Large intestine (tissue), 3 donors: ENCODE measurements around the gene FYB1. TPM values are rescaled to one million over a fixed set of nuclear protein-coding genes. Genes with fewer than 3 reads are reported as not detected.

ENCODE experiments used
- DNase-seq, 2 donors: peaks; one replicate each; pipeline versions ENCODE4 v3.0.0 to v3.0.0-alpha.2; 2013
- H3K27ac ChIP-seq: one replicate; pipeline ENCODE4 v1.5.1; 2013; ENCODE audit warnings: low read length
- H3K27me3 ChIP-seq: 2 replicates; pipeline ENCODE4 v1.6.1; 2013; ENCODE audit warnings: low read length; ENCODE audit not compliant: control insufficient read depth, insufficient read depth
- H3K36me3 ChIP-seq: 2 replicates; pipeline ENCODE4 v1.6.1; 2013; ENCODE audit warnings: low read length; ENCODE audit not compliant: control insufficient read depth, insufficient read depth
- H3K4me1 ChIP-seq: one replicate; pipeline ENCODE4 v1.6.1; 2013; ENCODE audit warnings: low read length; ENCODE audit not compliant: control insufficient read depth, insufficient read depth
- H3K4me3 ChIP-seq: one replicate; pipeline ENCODE4 v1.5.1; 2013; ENCODE audit warnings: low read length
- H3K9me3 ChIP-seq: one replicate; pipeline ENCODE4 v1.6.1; 2013; ENCODE audit warnings: mild to moderate bottlenecking, low read depth, low read length, moderate library complexity; ENCODE audit not compliant: control insufficient read depth
- WGBS: methylation state at CpG from one replicate; pipeline ENCODE4 v1.1.5; 2013; ENCODE audit warnings: low lambda C conversion rate; ENCODE audit not compliant: insufficient coverage; 5-methylcytosine and 5-hydroxymethylcytosine counted together
- polyA plus RNA-seq: library from polyadenylated mRNA; unstranded; fragments of 120-200 nt; gene quantifications from one replicate; pipeline ENCODE4 v1.2.1, GENCODE V29; 2013

Gene FYB1
- polyA plus RNA-seq, 1 donor = 6.8 TPM

GRCh38 chr5:39206630-39207321 lies 12.6 kb downstream of the FYB1 start:
- Histone ChIP-seq H3K27ac (no peak overlapping the region), H3K27me3 (no peaks in the 10 kb centered on the region), H3K9me3 (no peaks in the 10 kb centered on the region), H3K4me1 (no peaks in the 10 kb centered on the region), H3K36me3 (no peaks in the 10 kb centered on the region), H3K4me3 (no peak overlapping the region)
- 87% methylated on average over 2 of the region's 3 CpGs for WGBS
- no peak for DNase-seq

- H3K36me3 ChIP-seq = no peaks in the 10 kb centered on the region
- no peaks in the 10 kb centered on the region for H3K4me1 ChIP-seq
- DNase-seq = no peak
- no peak overlapping the region for H3K27ac ChIP-seq
- no CpG with 5 or more reads among the region's 3 CpGs for WGBS
- no peak overlapping the region for H3K4me3 ChIP-seq
- H3K27me3 ChIP-seq = no peaks in the 10 kb centered on the region
- H3K9me3 ChIP-seq = no peaks in the 10 kb centered on the region
These were observed 13.8 kb downstream of the FYB1 start for GRCh38 chr5:39205550-39205949.

DNA sequence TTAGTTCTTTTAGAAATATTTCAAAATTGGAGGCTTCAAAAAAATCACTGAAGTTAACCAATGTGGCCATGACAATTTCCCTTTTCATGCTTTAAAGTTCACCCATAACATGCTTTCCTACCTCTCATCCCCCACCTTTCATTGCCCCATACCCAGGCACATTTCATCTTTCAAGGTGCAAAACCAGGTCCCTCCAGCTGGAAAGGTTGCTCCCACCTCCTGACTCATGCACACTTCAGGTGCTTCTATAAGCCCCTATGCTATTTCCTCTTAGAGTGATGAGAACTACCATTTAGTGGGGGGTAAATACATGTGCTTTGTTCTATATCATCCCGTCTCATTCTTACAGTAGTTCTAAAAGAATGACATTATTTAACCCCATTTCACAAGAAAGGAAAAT lies 15.4 kb downstream of the FYB1 start:
- Histone ChIP-seq H3K9me3 (no peaks in the 10 kb centered on the region), H3K27me3 (no peaks in the 10 kb centered on the region), H3K36me3 (no peaks in the 10 kb centered on the region), H3K4me3 (no peak overlapping the region), H3K27ac (no peak overlapping the region), H3K4me1 (no peaks in the 10 kb centered on the region)
- DNase-seq = no peak
- WGBS = no CpG with 5 or more reads among the region's 1 CpG

- DNase-seq = no peak
- Histone ChIP-seq H3K27me3 (no peaks in the 10 kb centered on the region), H3K4me3 (no peak overlapping the region), H3K36me3 (no peaks in the 10 kb centered on the region), H3K4me1 (no peaks in the 10 kb centered on the region), H3K9me3 (no peaks in the 10 kb centered on the region), H3K27ac (no peak overlapping the region)
- WGBS = no CpG with 5 or more reads among the region's 1 CpG
These were observed 16.0 kb downstream of the FYB1 start for GRCh38 chr5:39203275-39203922.

- no peak for DNase-seq
- Histone ChIP-seq H3K27me3 (no peaks in the 10 kb centered on the region), H3K4me1 (peaks cover under 1% of the 10 kb centered on the region), H3K4me3 (no peak overlapping the region), H3K36me3 (no peaks in the 10 kb centered on the region), H3K9me3 (no peaks in the 10 kb centered on the region), H3K27ac (no peak overlapping the region)
- 67% methylated on average over 1 of the region's 11 CpGs for WGBS
These were observed 16.6 kb downstream of the FYB1 start for GRCh38 chr5:39202597-39203274.

- no peaks in the 10 kb centered on the region for H3K9me3 ChIP-seq
- no peaks in the 10 kb centered on the region for H3K27me3 ChIP-seq
- no peak for DNase-seq
- no peak overlapping the region for H3K4me3 ChIP-seq
- no CpG with 5 or more reads among the region's 11 CpGs for WGBS
- no peaks in the 10 kb centered on the region for H3K36me3 ChIP-seq
- H3K27ac ChIP-seq = no peak overlapping the region
- peaks cover 5% of the 10 kb centered on the region for H3K4me1 ChIP-seq
These were observed 17.4 kb downstream of the FYB1 start for GRCh38 chr5:39201781-39202596.

GRCh38 chr5:39201160-39201780 lies 18.1 kb downstream of the FYB1 start:
- no peaks in the 10 kb centered on the region for H3K36me3 ChIP-seq
- H3K27ac ChIP-seq = no peak overlapping the region
- no CpG with 5 or more reads among the region's 1 CpG for WGBS

DNA sequence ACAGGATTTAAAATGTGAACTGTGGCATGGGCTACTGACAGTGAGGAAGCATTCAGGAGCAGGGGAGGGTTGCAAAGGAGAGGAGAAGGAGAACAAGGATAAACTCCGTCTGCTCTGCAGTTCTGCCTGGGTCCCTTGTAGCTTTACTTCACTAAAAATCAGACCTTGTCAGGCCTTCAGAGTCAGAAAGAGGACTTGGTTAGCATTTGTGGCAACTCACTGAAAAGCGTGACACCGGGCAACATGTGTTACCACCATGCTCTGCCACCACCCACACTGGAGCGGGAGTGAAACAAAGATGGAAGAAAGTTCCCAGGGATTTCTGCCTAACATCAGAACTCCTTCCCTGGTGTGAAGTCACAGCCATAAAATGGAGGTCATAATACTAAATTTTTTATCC lies 19.3 kb downstream of the FYB1 start:
- H3K9me3 ChIP-seq = no peaks in the 10 kb centered on the region
- WGBS = 100% methylated on average over 2 of the region's 4 CpGs
- no peaks in the 10 kb centered on the region for H3K36me3 ChIP-seq
- no peaks in the 10 kb centered on the region for H3K27me3 ChIP-seq
- H3K4me1 ChIP-seq = peaks cover 5% of the 10 kb centered on the region
- no peak overlapping the region for H3K27ac ChIP-seq
- no peak overlapping the region for H3K4me3 ChIP-seq
- DNase-seq = no peak

More at GRCh38 chr5:39201160-39201780, 18.1 kb downstream of the FYB1 start:
- no peak for DNase-seq
- no peaks in the 10 kb centered on the region for H3K9me3 ChIP-seq
- H3K27me3 ChIP-seq = no peaks in the 10 kb centered on the region
- no peak overlapping the region for H3K4me3 ChIP-seq
- H3K4me1 ChIP-seq = peaks cover 5% of the 10 kb centered on the region

- H3K27ac ChIP-seq = no peak overlapping the region
- WGBS = 63% methylated on average over 2 of the region's 3 CpGs
- peaks cover 5% of the 10 kb centered on the region for H3K4me1 ChIP-seq
- H3K9me3 ChIP-seq = no peaks in the 10 kb centered on the region
- no peaks in the 10 kb centered on the region for H3K36me3 ChIP-seq
- H3K27me3 ChIP-seq = no peaks in the 10 kb centered on the region
- DNase-seq = no peak
- H3K4me3 ChIP-seq = no peak overlapping the region
These were observed 20.0 kb downstream of the FYB1 start for GRCh38 chr5:39199335-39199734.

DNA sequence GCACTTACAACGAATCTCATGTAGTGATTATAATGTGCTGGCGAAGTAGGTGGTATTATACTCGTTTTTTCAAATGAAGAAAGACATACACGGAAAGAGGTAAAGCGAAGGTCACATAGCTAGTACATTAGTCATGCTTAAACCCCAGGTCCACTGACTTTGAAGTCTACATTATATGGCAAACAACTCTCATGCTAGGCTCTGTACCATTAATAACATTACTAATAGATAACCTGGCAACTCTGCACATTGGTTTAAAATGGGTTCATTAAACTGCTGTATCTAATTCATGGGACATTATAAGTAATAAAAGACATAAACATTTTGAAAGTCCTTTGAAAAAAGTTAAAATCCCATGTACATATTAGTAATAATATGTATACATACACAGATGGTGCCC lies 21.2 kb downstream of the FYB1 start:
- WGBS = 40% methylated on average over 1 of the region's 5 CpGs
- Histone ChIP-seq H3K4me1 (peaks cover 5% of the 10 kb centered on the region), H3K36me3 (no peaks in the 10 kb centered on the region), H3K27ac (no peak overlapping the region), H3K27me3 (no peaks in the 10 kb centered on the region), H3K4me3 (no peak overlapping the region), H3K9me3 (no peaks in the 10 kb centered on the region)
- DNase-seq = peak; percentile 62 to 88
